Pancreas (tissue), 10 donors: ENCODE results near the gene MYO10. TPM values are rescaled to one million over a fixed set of nuclear protein-coding genes. Genes with fewer than 3 reads are reported as not detected.
A peak's percentile ranks its signal among the peaks of the same experiment; 100 is the strongest.

Experiments
- ATAC-seq, 4 donors: fragments of 200-7000 bp; cut with Tn5 transposase; one replicate each; pipeline versions ENCODE4 v1.8.0 to v1.9.1; 2020; ENCODE audit warnings: mild to moderate bottlenecking in 4 of 4, moderate library complexity in 4 of 4
- DNase-seq, 6 donors: peaks; one replicate each; pipeline ENCODE4 v3.0.0-alpha.2; 2020
- FAIRE-seq: peaks from 2 replicates; lab custom pipeline; 2012; peaks lifted over from hg19 to GRCh38; lab: Jason Lieb, UNC
- H3K27ac ChIP-seq, 4 donors: fragments of 200-600 bp; sonication (generic); 1 replicate in 3 of 4; 2 replicates in 1 of 4; pipeline versions ENCODE4 v1.5.0 to v1.8.0; 2020
- H3K27me3 ChIP-seq, 4 donors: fragments of 200-600 bp; one replicate each; pipeline ENCODE4 v1.8.0; 2021
- H3K36me3 ChIP-seq, 3 donors: fragments of 200-600 bp; sonication (generic) in 1 of 3; one replicate each; pipeline versions ENCODE4 v1.5.0 to v1.8.0; 2020 to 2021
- H3K4me1 ChIP-seq, 3 donors: fragments of 200-600 bp; one replicate each; pipeline ENCODE4 v1.8.0; 2021
- H3K4me3 ChIP-seq, 4 donors: fragments of 200-600 bp; sonication (generic) in 2 of 4; one replicate each; pipeline versions ENCODE4 v1.5.0 to v1.8.0; 2020 to 2021
- H3K9me3 ChIP-seq, 4 donors: fragments of 200-600 bp; one replicate each; pipeline ENCODE4 v1.8.0; 2021
- CTCF ChIP-seq, 4 donors: fragments of 200-600 bp; sonication (generic) in 3 of 4; IDR thresholded peaks; one replicate each; pipeline versions ENCODE4 v1.5.0 to v1.8.0; 2021; ENCODE audit warnings: antibody characterized with exemption in 4 of 4
- WGBS, 2 donors: extraction: QIAGEN DNeasy Blood & Tissue Kit; methylation state at CpG; one replicate each; pipeline ENCODE4 v1.1.7; 2013; 5-methylcytosine and 5-hydroxymethylcytosine counted together
- intact Hi-C, 3 donors: fragments of 100-400 bp; cut with DNase I; formaldehyde crosslinking; loops; one replicate each; pipeline versions ENCODE4 v1.11.1 to v1.14.2; 2022
- polyA plus RNA-seq, 2 donors: library from polyadenylated mRNA; stranded (reverse); fragments of 200-250 nt; gene quantifications; one replicate each; pipeline ENCODE4 v1.2.3, GENCODE V29; 2013
- total RNA-seq, 6 donors: library from RNA; stranded (reverse); fragmentation: NEBNext Ultra II Directional in 4 of 6; extraction: Animal tissue kit (Norgen Biotek cat#: 25700) in 4 of 6; gene quantifications; one replicate each; pipeline versions ENCODE4 v1.2.1 to v1.2.4, GENCODE V29; 2021 to 2023
- donor health status: healthy with polysubstance abuse.
- donor health status: DM: no; HTN: no; CAD: no; lungs with moderate emphysema.
- donor health status: DM: no; HTN: no; CAD: no.
- donor health status: control.
- donor health status: control.
- donor health status: Bipolar disorder and iron deficiency.
- donor health status: DM: yes; HTN: yes; CAD: no.
- donor health status: DM: no; HTN: no; CAD: no.
- donor health status: DM: no; HTN: no; CAD: no.
- donor health status: DM: yes; HTN: yes; CAD: no.

MYO10 gene
- total and polyA plus RNA-seq, 8 donors = 11.5 to 47.3 (median 34.8) TPM

GRCh38 chr5:16808021-16808420 is 128.1 kb downstream of the MYO10 start:
- DNase-seq (no peak), ATAC-seq (no peak), FAIRE-seq (no peak)
- Histone ChIP-seq H3K36me3 (no peaks in the 10 kb centered on the region), H3K4me1 (peaks cover 17 to 32% (median 20%) of the 10 kb centered on the region in 3 donors), H3K4me3 (no peak overlapping the region), H3K27me3 (no peaks in the 10 kb centered on the region), H3K9me3 (no peaks in the 10 kb centered on the region), H3K27ac (no peak overlapping the region)
- WGBS, 2 donors = 92 to 95% methylated on average over 7 of the region's 7 CpGs
- TF ChIP-seq CTCF (IDR thresholded peaks at IDR 0.05) = no peak
- intact Hi-C loops = no loop called here

GRCh38 chr5:16807547-16807864 is 128.6 kb downstream of the MYO10 start:
- H3K9me3 ChIP-seq = no peaks in the 10 kb centered on the region
- intact Hi-C loops = no loop called here
- WGBS, 2 donors = 69 to 73% methylated on average over 5 of the region's 5 CpGs
- FAIRE-seq (no peak), ATAC-seq (no peak), DNase-seq (no peak)
- TF ChIP-seq CTCF (IDR thresholded peaks at IDR 0.05) = no peak
- no peak overlapping the region for H3K27ac ChIP-seq
- no peak overlapping the region for H3K4me3 ChIP-seq
- no peaks in the 10 kb centered on the region for H3K36me3 ChIP-seq
- H3K4me1 ChIP-seq = peaks cover 15 to 28% (median 17%) of the 10 kb centered on the region in 3 donors
- no peaks in the 10 kb centered on the region for H3K27me3 ChIP-seq

DNA sequence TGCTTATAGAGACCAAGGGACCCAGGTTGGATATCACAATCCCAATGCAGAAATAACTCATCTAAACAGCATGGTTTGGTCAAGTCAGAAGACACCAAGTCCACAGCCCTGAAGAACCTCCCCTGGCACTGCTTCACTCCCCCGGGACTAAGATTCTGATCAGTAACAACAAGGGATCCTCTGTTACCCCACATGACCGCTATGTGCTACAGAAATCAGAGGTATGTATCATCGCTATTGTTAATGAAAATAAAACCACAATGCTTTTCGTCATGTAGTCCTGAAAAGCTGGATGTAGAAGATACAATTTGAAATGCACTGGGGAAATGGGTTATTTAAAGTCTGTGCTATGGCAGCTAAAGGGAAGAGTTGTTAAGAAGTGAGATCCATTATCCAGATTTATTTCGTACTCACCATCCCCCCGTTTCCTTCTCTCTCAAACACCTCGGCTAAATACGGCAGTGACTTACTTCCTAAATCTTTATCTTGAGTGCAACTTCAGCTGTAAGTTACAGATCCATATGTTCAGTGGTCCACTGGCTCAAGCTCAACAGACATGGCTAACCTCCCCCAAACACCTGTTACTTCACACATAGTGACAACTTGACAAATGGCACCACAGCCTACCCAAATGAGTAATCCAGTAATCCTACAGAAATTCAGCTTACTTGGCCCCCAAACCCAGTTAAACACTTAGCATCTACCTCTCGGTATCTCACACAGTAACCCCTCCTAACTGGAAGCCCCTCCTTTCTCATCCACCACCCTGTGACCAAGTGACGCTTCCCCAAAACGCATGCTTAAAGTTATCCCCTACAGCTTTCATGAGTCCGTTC is 129.2 kb downstream of the MYO10 start:
- no peaks in the 10 kb centered on the region for H3K9me3 ChIP-seq
- intact Hi-C loops = no loop called here
- ATAC-seq (no peak), DNase-seq (no peak), FAIRE-seq (no peak)
- TF ChIP-seq CTCF (IDR thresholded peaks at IDR 0.05) = no peak
- H3K36me3 ChIP-seq = no peaks in the 10 kb centered on the region
- peaks cover 9 to 22% (median 11%) of the 10 kb centered on the region in 3 donors for H3K4me1 ChIP-seq
- no peak overlapping the region for H3K4me3 ChIP-seq
- no peaks in the 10 kb centered on the region for H3K27me3 ChIP-seq
- H3K27ac ChIP-seq = no peak overlapping the region
- WGBS, 2 donors = 78 to 80% methylated on average over 12 of the region's 12 CpGs

DNA sequence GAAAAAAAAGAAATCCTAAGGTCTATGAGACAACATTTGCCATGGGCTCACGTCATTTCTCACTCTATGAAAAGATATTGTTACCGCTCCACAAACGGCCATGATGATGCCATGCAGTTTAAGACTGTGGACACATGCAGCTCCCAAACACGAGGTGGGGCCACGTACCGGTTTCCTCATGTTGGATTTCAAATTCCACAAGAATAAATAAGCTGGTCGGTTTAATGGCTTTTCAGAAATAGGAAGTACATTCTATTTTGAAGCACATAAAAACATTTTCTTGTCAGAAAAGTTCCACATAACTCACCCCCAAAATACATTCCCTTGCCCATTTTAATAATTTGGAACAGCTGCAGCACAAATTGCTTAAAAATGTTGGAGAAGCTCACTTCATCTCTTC is 130.6 kb downstream of the MYO10 start:
- DNase-seq (no peak), ATAC-seq (no peak), FAIRE-seq (no peak)
- Histone ChIP-seq H3K27ac (no peak overlapping the region), H3K27me3 (no peaks in the 10 kb centered on the region), H3K36me3 (no peaks in the 10 kb centered on the region), H3K9me3 (no peaks in the 10 kb centered on the region), H3K4me3 (no peak overlapping the region), H3K4me1 (peaks cover 9 to 21% (median 11%) of the 10 kb centered on the region in 3 donors)
- intact Hi-C loops = no loop called here
- 89 to 91% methylated on average over 7 of the region's 7 CpGs for WGBS, 2 donors
- TF ChIP-seq CTCF (IDR thresholded peaks at IDR 0.05) = no peak

- 79 to 85% methylated on average over 9 of the region's 9 CpGs for WGBS, 2 donors
- ATAC-seq = peak in 2 of 4 donors; percentile 9 to 22
- no peak for FAIRE-seq
- no peak overlapping the region for H3K4me3 ChIP-seq
- H3K4me1 ChIP-seq = peaks cover 4 to 10% (median 9%) of the 10 kb centered on the region in 3 donors
- H3K9me3 ChIP-seq = no peaks in the 10 kb centered on the region
- H3K27me3 ChIP-seq = no peaks in the 10 kb centered on the region
- TF ChIP-seq CTCF (IDR thresholded peaks at IDR 0.05) = no peak
- DNase-seq = no peak
- intact Hi-C loops = no loop called here
- H3K27ac ChIP-seq = no peak overlapping the region
- no peaks in the 10 kb centered on the region for H3K36me3 ChIP-seq
Observed at GRCh38 chr5:16803831-16804230, 132.3 kb downstream of the MYO10 start.
